Measurements from ENCODE around the gene TSPAN14.

DNA sequence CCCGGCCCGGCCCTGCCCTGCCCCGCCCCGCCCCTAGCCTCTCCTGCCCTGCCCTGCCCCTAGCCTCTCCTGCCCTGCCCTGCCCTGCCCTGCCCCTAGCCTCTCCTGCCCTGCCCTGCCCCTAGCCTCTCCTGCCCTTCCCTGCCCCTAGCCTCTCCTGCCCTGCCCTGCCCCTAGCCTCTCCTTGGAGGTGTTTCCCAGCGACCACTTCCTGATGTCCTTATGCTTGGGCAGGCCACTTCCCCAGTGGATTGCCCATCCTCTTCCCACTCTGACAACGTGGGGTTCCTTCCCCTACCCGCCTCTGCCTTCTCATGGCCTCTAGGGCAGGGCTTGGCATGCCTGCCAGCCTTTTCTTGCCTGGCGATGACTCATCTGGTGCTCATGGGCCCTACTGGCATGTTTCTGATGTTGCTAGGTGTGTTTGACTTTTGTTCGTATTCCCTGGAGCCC lies 24.6 kb upstream of the TSPAN14 start:
- TF ChIP-seq POLR2A (IDR thresholded peaks at IDR 0.05) = no peak
- TF ChIP-seq CTCF (IDR thresholded peaks at IDR 0.05) = peak in 2 of 5 experiments; percentile 28 to 43
- TF ChIP-seq POLR2AphosphoS5 (IDR thresholded peaks at IDR 0.05) = peak in 2 of 3 donors; percentile 20 to 21
